Right atrium auricular region (tissue), 2 donors: ENCODE results near the gene NINJ1. TPM values are rescaled to one million over a fixed set of nuclear protein-coding genes. Genes with fewer than 3 reads are reported as not detected.

Experiments
- DNase-seq: peaks from one replicate; pipeline ENCODE4 v3.0.0-alpha.2; 2019; ENCODE audit warnings: low spot score
- H3K27ac ChIP-seq, 2 donors: fragments of 200-600 bp; sonication (generic); 1 replicate in 1 of 2; 2 replicates in 1 of 2; pipeline ENCODE4 v1.5.1; 2016 to 2019
- H3K27me3 ChIP-seq, 2 donors: fragments of 200-600 bp; sonication (generic); one replicate each; pipeline versions ENCODE4 v1.5.1 to v1.6.0; 2017 to 2019
- H3K36me3 ChIP-seq: fragments of 200-600 bp; sonication (generic); one replicate; pipeline ENCODE4 v1.5.1; 2016
- H3K4me1 ChIP-seq, 2 donors: fragments of 200-600 bp; sonication (generic); one replicate each; pipeline versions ENCODE4 v1.5.1 to v1.6.0; 2017 to 2019
- H3K4me3 ChIP-seq, 2 donors: fragments of 200-600 bp; sonication (generic); 1 replicate in 1 of 2; 2 replicates in 1 of 2; pipeline ENCODE4 v1.5.1; 2017 to 2019; ENCODE audit warnings: mild to moderate bottlenecking in 1 of 2, moderate library complexity in 1 of 2
- H3K9me3 ChIP-seq, 2 donors: fragments of 200-600 bp; sonication (generic); one replicate each; pipeline ENCODE4 v1.5.1; 2019
- CTCF ChIP-seq, 2 donors: fragments of 200-600 bp; sonication (generic); IDR thresholded peaks; one replicate each; pipeline ENCODE4 v1.5.1; 2019; ENCODE audit warnings: antibody characterized with exemption in 2 of 2
- total RNA-seq, 2 donors: library from RNA; depleted of rRNA; stranded (reverse); fragments of >200 nt; gene quantifications; one replicate each; pipeline ENCODE4 v1.1.0, GENCODE V29; 2016

Gene NINJ1
- total RNA-seq, 2 donors from 2014 or later: 65.5 to 89.4 TPM

GRCh38 chr9:93076101-93076791 lies 57.8 kb downstream of the NINJ1 start:
- H3K27me3 ChIP-seq: no peaks in the 10 kb centered on the region
- H3K36me3 ChIP-seq: no peaks in the 10 kb centered on the region
- no peak overlapping the region for H3K27ac ChIP-seq
- peaks cover 0 to 10% of the 10 kb centered on the region in 2 donors for H3K4me1 ChIP-seq
- no peaks in the 10 kb centered on the region for H3K9me3 ChIP-seq
- H3K4me3 ChIP-seq: no peak overlapping the region
- no peak for TF ChIP-seq CTCF (IDR thresholded peaks at IDR 0.05)
- no peak for DNase-seq

DNA sequence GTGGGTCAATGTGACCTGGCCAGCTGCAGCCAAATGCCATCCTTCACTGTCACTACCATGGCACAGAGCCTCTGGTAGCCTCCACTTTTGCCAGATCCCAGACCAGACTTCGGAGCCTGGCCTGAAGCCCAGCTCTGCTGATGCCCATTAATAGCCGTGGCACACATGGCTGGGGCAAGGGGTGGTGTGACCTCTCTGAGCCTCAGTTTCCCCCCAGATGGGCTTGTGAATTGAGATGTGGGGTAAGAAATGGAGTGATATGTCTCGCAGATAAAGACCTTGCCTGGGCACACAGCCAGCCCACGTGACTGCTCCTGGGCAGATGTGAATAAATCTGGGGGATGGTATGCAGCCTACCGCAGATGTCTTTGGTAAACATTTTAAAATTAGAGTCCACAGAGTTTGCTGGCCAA lies 61.7 kb downstream of the NINJ1 start:
- Histone ChIP-seq H3K4me1 (peaks cover 0 to 10% of the 10 kb centered on the region in 2 donors), H3K9me3 (no peaks in the 10 kb centered on the region), H3K36me3 (no peaks in the 10 kb centered on the region), H3K27me3 (no peaks in the 10 kb centered on the region), H3K4me3 (no peak overlapping the region), H3K27ac (no peak overlapping the region)
- TF ChIP-seq CTCF (IDR thresholded peaks at IDR 0.05): no peak
- DNase-seq: no peak

Other genes starting within 250 kb of the NINJ1 start
- 1 to 10 TPM; 2.2 to 3.3 TPM for gene FGD3, start 186.7 kb downstream of the NINJ1 start, total RNA-seq
- 10 to 100 TPM in 1 of 2 donors, 1 to 10 TPM in 1; 1.6 to 11.8 TPM for gene SUSD3, start 75.5 kb downstream of the NINJ1 start, total RNA-seq
- 10 to 100 TPM; 21.2 to 46.8 TPM for gene CARD19, start 38.0 kb downstream of the NINJ1 start, total RNA-seq
- gene WNK2, start 49.9 kb upstream of the NINJ1 start, total RNA-seq: 100 to 1,000 TPM in 1 of 2 donors, 10 to 100 TPM in 1; 61.4 to 132 TPM